HFFc6 (cell line): Measurements from ENCODE around the gene TP53RK. TPM values are rescaled to one million over a fixed set of nuclear protein-coding genes. Genes with fewer than 3 reads are reported as not detected.
A peak's percentile ranks its signal among the peaks of the same experiment; 100 is the strongest.

Experiments used
- DNase-seq: peaks from one replicate; pipeline ENCODE4 v3.0.0-alpha.2; 2018
- H3K27ac Mint-ChIP-seq: 2 replicates; pipeline ENCODE4 v1.8.0; 2020; ENCODE audit warnings: mild to moderate bottlenecking, mixed read lengths
- H3K27me3 Mint-ChIP-seq: 2 replicates; pipeline ENCODE4 v1.8.0; 2021; ENCODE audit warnings: mild to moderate bottlenecking, moderate library complexity, mixed read lengths; ENCODE audit not compliant: insufficient read depth
- H3K36me3 Mint-ChIP-seq: 2 replicates; pipeline ENCODE4 v1.8.0; 2021; ENCODE audit warnings: low read depth, mixed read lengths
- H3K4me1 Mint-ChIP-seq: 2 replicates; pipeline ENCODE4 v1.8.0; 2020; ENCODE audit warnings: low read depth, mixed read lengths
- H3K4me3 Mint-ChIP-seq: 2 replicates; pipeline ENCODE4 v1.8.0; 2020; ENCODE audit warnings: mild to moderate bottlenecking, moderate library complexity, mixed read lengths
- H3K9me3 Mint-ChIP-seq: 2 replicates; pipeline ENCODE4 v1.8.0; 2020; ENCODE audit warnings: mild to moderate bottlenecking, mixed read lengths
- CTCF ChIP-seq: fragments of 200-600 bp; sonication (generic); IDR thresholded peaks from 2 replicates; pipeline ENCODE4 v1.5.0; 2021; ENCODE audit warnings: antibody characterized with exemption, mild to moderate bottlenecking
- total RNA-seq, 6 experiments: library from RNA; stranded (reverse); fragmentation: NEBNext Ultra II Directional; extraction: Animal tissue kit (Norgen Biotek cat#: 25700); gene quantifications; 2 replicates in 1 of 6; 3 replicates in 5 of 6; pipeline ENCODE4 v1.2.3, GENCODE V29; 2021

TP53RK gene
- total RNA-seq, 6 experiments from 2014 or later = 14.8 to 20.0 (median 15.8) TPM

- Mint-ChIP-seq H3K4me1 (no peaks in the 10 kb centered on the region), H3K36me3 (no peaks in the 10 kb centered on the region), H3K27me3 (peaks cover 1% of the 10 kb centered on the region), H3K27ac (no peak overlapping the region), H3K4me3 (no peak overlapping the region), H3K9me3 (no peaks in the 10 kb centered on the region)
- TF ChIP-seq CTCF = no peak
- DNase-seq = no peak
Observed at GRCh38 chr20:46663531-46663930, 25.7 kb downstream of the TP53RK start.

GRCh38 chr20:46661659-46662058 is 27.6 kb downstream of the TP53RK start:
- Mint-ChIP-seq H3K4me3 (no peak overlapping the region), H3K4me1 (no peaks in the 10 kb centered on the region), H3K27me3 (peaks cover 1% of the 10 kb centered on the region), H3K9me3 (no peaks in the 10 kb centered on the region), H3K36me3 (no peaks in the 10 kb centered on the region), H3K27ac (no peak overlapping the region)
- no peak for DNase-seq
- TF ChIP-seq CTCF = no peak

- no peak for DNase-seq
- H3K9me3 Mint-ChIP-seq = no peaks in the 10 kb centered on the region
- no peak for TF ChIP-seq CTCF
Observed at GRCh38 chr20:46660487-46660886, 28.8 kb downstream of the TP53RK start.

GRCh38 chr20:46657618-46658017 is 31.6 kb downstream of the TP53RK start:
- H3K4me1 Mint-ChIP-seq = no peaks in the 10 kb centered on the region
- DNase-seq = no peak
- no peak for TF ChIP-seq CTCF
- H3K27me3 Mint-ChIP-seq = peaks cover 1% of the 10 kb centered on the region; the same call in 1 of the 2 replicates
- no peak overlapping the region for H3K4me3 Mint-ChIP-seq
- no peak overlapping the region for H3K27ac Mint-ChIP-seq
- no peaks in the 10 kb centered on the region for H3K36me3 Mint-ChIP-seq
- no peaks in the 10 kb centered on the region for H3K9me3 Mint-ChIP-seq

More at GRCh38 chr20:46660487-46660886, 28.8 kb downstream of the TP53RK start:
- H3K4me3 Mint-ChIP-seq = no peak overlapping the region
- no peaks in the 10 kb centered on the region for H3K36me3 Mint-ChIP-seq
- no peak overlapping the region for H3K27ac Mint-ChIP-seq
- H3K27me3 Mint-ChIP-seq = peaks cover 1% of the 10 kb centered on the region
- H3K4me1 Mint-ChIP-seq = no peaks in the 10 kb centered on the region

GRCh38 chr20:46657137-46657536 is 32.1 kb downstream of the TP53RK start:
- H3K4me3 Mint-ChIP-seq = no peak overlapping the region
- no peak for DNase-seq
- no peaks in the 10 kb centered on the region for H3K4me1 Mint-ChIP-seq
- no peak for TF ChIP-seq CTCF
- no peaks in the 10 kb centered on the region for H3K36me3 Mint-ChIP-seq
- H3K27me3 Mint-ChIP-seq = peaks cover 1% of the 10 kb centered on the region; the same call in 1 of the 2 replicates
- H3K9me3 Mint-ChIP-seq = no peaks in the 10 kb centered on the region
- no peak overlapping the region for H3K27ac Mint-ChIP-seq

GRCh38 chr20:46652699-46653098 is 36.5 kb downstream of the TP53RK start:
- H3K9me3 Mint-ChIP-seq = no peaks in the 10 kb centered on the region
- peak; percentile 2 for DNase-seq
- H3K27ac Mint-ChIP-seq = no peak overlapping the region
- no peak for TF ChIP-seq CTCF
- H3K27me3 Mint-ChIP-seq = peaks cover 14% of the 10 kb centered on the region; the same call in 1 of the 2 replicates
- H3K4me1 Mint-ChIP-seq = no peaks in the 10 kb centered on the region
- H3K36me3 Mint-ChIP-seq = peaks cover 4% of the 10 kb centered on the region; the same call in 1 of the 2 replicates
- H3K4me3 Mint-ChIP-seq = no peak overlapping the region
